Upper lobe of left lung (tissue), 4 donors: ENCODE results near the gene WNT16.

ENCODE experiments used
- EP300 ChIP-seq, 4 donors: sonication (generic); formaldehyde crosslinking; IDR thresholded peaks; one replicate each; pipeline ENCODE4 v1.5.1; 2017; ENCODE audit warnings: antibody characterized with exemption in 4 of 4, control low read depth in 2 of 4
- TF ChIP-seq, protein P1 (sequence below), 6 experiments: fragments of 450-650 bp in 4 of 6; fragments of 200-600 bp in 2 of 6; sonication (generic) in 2 of 6; IDR thresholded peaks; one replicate each; pipeline ENCODE4 v1.5.1; 2016 to 2019; ENCODE audit warnings: antibody characterized with exemption in 6 of 6

DNA sequence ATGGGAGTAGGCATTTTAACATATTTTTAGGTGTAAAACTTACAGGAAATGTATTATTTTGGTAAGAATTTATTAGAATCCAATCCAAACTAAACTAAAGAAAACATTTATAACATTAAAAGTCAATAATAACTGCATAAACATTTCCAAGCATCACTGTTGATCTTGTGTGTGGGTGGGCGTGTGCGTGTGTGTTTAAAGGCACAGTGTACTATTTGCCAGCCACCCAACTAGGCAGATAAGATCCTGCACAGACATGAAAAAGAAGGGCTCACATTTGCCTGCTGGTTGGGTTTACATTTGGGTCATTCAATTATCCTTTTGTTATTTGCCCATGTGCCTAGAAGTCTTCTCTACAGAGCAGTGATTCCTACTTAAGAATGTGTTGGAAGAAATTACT is 31.0 kb upstream of the WNT16 start:
- TF ChIP-seq, protein P1, sequence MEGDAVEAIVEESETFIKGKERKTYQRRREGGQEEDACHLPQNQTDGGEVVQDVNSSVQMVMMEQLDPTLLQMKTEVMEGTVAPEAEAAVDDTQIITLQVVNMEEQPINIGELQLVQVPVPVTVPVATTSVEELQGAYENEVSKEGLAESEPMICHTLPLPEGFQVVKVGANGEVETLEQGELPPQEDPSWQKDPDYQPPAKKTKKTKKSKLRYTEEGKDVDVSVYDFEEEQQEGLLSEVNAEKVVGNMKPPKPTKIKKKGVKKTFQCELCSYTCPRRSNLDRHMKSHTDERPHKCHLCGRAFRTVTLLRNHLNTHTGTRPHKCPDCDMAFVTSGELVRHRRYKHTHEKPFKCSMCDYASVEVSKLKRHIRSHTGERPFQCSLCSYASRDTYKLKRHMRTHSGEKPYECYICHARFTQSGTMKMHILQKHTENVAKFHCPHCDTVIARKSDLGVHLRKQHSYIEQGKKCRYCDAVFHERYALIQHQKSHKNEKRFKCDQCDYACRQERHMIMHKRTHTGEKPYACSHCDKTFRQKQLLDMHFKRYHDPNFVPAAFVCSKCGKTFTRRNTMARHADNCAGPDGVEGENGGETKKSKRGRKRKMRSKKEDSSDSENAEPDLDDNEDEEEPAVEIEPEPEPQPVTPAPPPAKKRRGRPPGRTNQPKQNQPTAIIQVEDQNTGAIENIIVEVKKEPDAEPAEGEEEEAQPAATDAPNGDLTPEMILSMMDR (IDR thresholded peaks at IDR 0.05), result no peak
- TF ChIP-seq EP300 (IDR thresholded peaks at IDR 0.05), result no peak
